ENCODE data around the gene LYZL1. TPM values are rescaled to one million over a fixed set of nuclear protein-coding genes. Genes with fewer than 3 reads are reported as not detected.
"Not testable (repeated sequence)": the region's sequence is repeated elsewhere in the genome, so short reads cannot be mapped to it uniquely, and the experiment has no call there.

LYZL1 gene
- total RNA-seq, 4 donors from 2014 or later: not detected

DNA sequence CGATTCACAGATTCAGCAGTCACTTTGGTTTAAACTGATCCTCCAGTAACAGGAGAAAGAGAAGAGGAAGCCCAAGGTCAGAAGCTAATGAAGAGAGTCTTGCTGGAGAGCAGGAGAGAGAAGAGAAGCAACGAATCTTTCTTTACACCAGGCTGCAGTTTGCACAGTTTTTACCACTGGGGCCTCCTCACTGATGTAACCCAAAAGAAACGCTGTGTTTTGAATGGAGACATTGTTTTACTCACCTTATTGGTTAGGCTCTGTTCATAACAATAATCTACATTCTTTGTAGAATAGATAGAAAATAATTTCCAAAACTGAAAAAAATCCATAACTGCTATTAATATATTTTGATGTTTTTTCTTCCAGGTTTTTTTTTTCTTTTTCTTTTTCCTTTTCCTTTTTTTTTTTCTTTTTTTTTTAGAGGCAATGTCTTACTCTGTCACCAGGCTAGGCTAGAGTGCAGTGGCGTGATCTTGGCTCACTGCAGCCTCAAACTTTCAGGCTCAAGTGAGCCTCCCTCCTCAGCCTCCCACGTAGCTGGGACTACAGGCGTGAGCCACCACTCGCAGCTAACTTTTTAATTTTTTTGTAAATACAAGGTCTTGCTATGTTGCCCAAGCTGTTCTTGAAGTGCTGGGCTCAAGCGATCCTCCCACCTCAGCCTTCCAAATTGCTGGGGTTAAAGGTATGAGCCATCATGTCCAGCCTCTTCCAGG lies 27.6 kb downstream of the LYZL1 start:
- WGBS, 2 donors: 78 to 79% methylated on average over 8 of the region's 8 CpGs
- TF ChIP-seq EP300 (IDR thresholded peaks at IDR 0.05) (no peak), POLR2A (IDR thresholded peaks at IDR 0.05) (no peak)
- TF ChIP-seq, protein P1, sequence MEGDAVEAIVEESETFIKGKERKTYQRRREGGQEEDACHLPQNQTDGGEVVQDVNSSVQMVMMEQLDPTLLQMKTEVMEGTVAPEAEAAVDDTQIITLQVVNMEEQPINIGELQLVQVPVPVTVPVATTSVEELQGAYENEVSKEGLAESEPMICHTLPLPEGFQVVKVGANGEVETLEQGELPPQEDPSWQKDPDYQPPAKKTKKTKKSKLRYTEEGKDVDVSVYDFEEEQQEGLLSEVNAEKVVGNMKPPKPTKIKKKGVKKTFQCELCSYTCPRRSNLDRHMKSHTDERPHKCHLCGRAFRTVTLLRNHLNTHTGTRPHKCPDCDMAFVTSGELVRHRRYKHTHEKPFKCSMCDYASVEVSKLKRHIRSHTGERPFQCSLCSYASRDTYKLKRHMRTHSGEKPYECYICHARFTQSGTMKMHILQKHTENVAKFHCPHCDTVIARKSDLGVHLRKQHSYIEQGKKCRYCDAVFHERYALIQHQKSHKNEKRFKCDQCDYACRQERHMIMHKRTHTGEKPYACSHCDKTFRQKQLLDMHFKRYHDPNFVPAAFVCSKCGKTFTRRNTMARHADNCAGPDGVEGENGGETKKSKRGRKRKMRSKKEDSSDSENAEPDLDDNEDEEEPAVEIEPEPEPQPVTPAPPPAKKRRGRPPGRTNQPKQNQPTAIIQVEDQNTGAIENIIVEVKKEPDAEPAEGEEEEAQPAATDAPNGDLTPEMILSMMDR (IDR thresholded peaks at IDR 0.05): no peak
- no peak for DNase-seq (ENCODE audit: low spot score in 2 of 2)
- peaks cover 0 to 30% (median 0%) of the 10 kb centered on the region in 4 donors for H3K4me1 ChIP-seq
- no peak overlapping the region for H3K4me3 ChIP-seq
- H3K9me3 ChIP-seq: no peaks in the 10 kb centered on the region
- no peaks in the 10 kb centered on the region for H3K36me3 ChIP-seq
- H3K27me3 ChIP-seq: no peaks in the 10 kb centered on the region
- no peak overlapping the region for H3K27ac ChIP-seq

DNA sequence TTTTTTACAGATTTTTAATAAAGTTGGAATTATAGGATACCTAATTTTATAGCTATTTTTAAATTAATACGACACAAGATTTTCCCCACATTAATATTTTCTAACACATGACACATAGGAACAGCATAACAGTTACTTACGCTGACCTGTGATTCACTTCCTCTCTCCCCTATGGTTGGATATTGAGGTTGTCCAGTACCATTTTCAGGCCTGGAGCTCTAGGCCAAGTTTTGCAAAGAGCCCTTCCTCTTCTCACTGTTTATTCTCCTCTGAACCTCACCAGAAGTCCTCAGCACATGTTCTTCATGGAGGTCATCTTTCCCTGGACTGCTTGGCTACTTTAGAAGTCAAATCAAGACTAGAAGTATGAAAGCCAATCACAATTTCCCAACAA lies 28.2 kb downstream of the LYZL1 start:
- DNase-seq (ENCODE audit: low spot score in 2 of 2): no peak
- Histone ChIP-seq H3K27ac (no peak overlapping the region), H3K4me3 (no peak overlapping the region), H3K36me3 (no peaks in the 10 kb centered on the region), H3K4me1 (peaks cover 0 to 30% (median 0%) of the 10 kb centered on the region in 4 donors), H3K27me3 (no peaks in the 10 kb centered on the region), H3K9me3 (no peaks in the 10 kb centered on the region)
- TF ChIP-seq EP300 (IDR thresholded peaks at IDR 0.05) (no peak), POLR2A (IDR thresholded peaks at IDR 0.05) (no peak)
- TF ChIP-seq, protein P1 (IDR thresholded peaks at IDR 0.05): no peak
- 86 to 96% methylated on average over 2 of the region's 2 CpGs for WGBS, 2 donors

DNA sequence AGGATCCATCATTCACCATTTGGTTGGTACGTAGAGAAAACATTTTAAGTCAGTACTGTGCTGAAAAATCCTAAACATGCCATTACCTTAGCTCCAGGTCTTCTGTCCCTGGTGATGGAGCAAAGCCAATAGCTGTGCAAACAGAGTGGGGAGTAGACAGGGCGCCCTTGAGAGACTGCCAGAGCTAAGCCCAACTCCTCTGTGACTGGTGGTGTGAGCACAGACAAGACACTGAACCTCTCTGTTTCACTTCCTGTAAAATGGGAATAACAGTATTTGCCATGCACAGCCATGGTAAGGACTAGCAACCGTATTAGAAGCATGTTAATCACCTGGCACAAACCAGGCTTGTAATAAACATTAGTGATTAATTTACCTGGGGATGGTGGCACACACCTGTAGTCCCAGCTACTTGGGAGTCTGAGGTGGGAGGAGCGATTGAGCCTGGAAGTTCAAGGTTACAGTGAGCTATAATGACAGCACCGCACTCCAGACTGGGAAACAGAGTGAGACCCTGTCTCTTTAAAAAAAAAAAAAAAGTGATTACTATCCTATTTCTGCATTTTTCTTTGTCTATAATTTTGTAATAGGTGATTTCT lies 28.7 kb downstream of the LYZL1 start:
- Histone ChIP-seq H3K9me3 (no peaks in the 10 kb centered on the region), H3K36me3 (no peaks in the 10 kb centered on the region), H3K27ac (no peak overlapping the region), H3K4me1 (peaks cover 0 to 32% (median 0%) of the 10 kb centered on the region in 4 donors), H3K4me3 (no peak overlapping the region), H3K27me3 (no peaks in the 10 kb centered on the region)
- TF ChIP-seq POLR2A (IDR thresholded peaks at IDR 0.05): no peak
- no peak for DNase-seq (ENCODE audit: low spot score in 2 of 2)
- 89 to 94% methylated on average over 5 of the region's 5 CpGs for WGBS, 2 donors

DNA sequence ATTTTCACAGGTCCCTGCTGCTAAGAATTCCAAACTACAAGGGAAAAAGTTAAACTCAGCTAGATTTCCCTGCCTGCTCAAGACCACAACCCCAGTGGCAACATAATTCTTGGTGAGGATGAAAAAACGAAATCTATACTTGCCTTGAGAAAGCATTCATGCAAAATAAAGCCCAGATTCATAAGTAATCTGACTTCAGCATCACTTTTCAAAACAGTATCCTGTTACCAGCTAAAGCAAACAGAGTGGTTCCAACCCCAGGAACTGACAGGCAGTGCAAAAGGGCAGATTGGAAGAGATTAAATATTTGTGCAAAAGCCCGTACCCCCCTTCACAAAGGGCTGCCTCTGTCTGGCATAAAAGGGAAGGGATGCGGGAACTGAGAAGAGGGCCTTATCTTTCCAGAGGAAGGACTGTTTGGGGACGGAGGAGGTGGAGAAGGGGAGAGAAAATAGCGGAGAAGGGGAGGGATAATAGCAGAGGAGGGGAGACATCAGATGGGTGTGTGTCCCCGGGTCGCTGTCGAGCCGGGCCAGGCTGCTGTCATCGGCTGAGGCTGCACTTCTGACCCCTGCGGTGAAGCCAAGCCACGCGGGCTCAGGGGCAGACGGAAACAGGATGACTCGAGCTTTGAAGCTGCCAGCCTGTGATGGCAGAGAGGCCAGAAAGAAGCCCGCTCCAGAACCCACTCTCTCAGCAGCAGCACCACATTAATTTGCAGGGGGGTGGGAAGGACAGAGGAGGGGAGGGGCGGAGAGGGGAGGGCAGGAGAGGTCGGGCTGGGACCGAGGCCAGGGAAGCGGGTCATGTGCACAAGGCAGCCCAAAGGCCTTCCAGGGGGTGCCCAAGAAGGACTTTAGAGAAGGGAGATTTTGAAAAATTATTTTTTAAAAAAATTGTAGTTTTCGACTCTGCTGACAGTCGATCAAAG lies 29.5 kb downstream of the LYZL1 start:
- peak overlapping the region in 1 of 4 donors; percentile 15 for H3K4me3 ChIP-seq
- H3K4me1 ChIP-seq: peaks cover 0 to 40% (median 0%) of the 10 kb centered on the region in 4 donors
- DNase-seq (ENCODE audit: low spot score in 2 of 2); H3K9me3 ChIP-seq; H3K36me3 ChIP-seq; H3K27me3 ChIP-seq: not testable (repeated sequence)
- WGBS, 2 donors: 6 to 7% methylated on average over 22 of the region's 22 CpGs
- H3K27ac ChIP-seq: peak overlapping the region in 2 of 4 donors; percentile 55 to 63

DNA sequence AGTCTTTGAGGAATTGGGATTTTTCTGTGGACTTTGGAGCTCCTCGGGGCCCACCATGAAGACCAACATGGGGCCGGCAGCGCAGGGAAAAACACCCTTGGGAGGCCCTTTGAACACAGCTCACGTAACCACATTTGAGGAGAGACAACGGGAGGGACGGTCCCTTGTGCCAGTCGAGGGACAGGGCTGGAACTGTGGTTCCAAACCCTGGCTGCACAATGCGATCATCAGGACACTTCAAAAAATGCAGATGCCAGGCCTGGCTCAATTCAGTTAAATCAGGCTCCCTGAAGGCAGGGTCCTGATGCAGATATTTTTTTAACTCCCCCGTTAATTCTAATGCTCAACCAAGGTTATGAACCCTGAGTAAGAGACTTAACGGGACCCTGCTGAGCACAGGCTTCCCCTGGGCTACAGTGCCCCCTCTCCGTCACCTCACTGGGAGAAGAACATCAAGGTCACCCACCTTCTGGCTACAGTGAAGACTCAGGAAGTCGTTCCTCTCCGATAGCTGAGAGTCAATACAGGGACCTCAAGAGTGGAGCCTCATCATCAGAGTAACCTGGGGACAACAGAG lies 30.4 kb downstream of the LYZL1 start:
- Histone ChIP-seq H3K4me1 (peaks cover 0 to 44% (median 0%) of the 10 kb centered on the region in 4 donors), H3K27me3 (no peaks in the 10 kb centered on the region), H3K36me3 (no peaks in the 10 kb centered on the region), H3K9me3 (no peaks in the 10 kb centered on the region), H3K4me3 (no peak overlapping the region), H3K27ac (peak overlapping the region in 2 of 4 donors; percentile 55 to 63)
- TF ChIP-seq POLR2A (IDR thresholded peaks at IDR 0.05) (no peak), EP300 (IDR thresholded peaks at IDR 0.05) (no peak)
- TF ChIP-seq, protein P1 (IDR thresholded peaks at IDR 0.05): no peak
- 62 to 69% methylated on average over 13 of the region's 13 CpGs for WGBS, 2 donors
- DNase-seq (ENCODE audit: low spot score in 2 of 2): no peak

DNA sequence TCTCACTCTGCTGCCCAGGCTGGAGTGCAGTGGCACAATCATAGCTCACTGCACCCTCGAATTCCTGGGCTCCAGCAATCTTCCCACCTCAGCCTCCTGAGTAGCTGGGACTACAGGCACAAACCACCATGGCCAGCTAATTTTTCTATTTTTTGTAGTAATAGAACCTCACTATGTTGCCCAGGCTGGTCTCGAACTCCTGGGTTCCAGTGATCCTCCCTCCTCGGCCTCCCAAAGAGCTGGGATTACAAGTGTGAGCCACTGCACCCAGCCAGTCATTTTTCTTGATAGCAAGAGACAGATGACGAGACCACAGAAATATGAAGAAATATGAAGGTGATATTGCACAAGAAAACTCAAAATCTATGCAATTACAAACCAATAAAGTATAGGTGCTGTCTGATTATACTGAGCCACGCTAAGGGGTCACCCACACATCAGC lies 31.8 kb downstream of the LYZL1 start:
- not testable (repeated sequence) for DNase-seq (ENCODE audit: low spot score in 2 of 2); H3K9me3 ChIP-seq; H3K4me3 ChIP-seq; H3K36me3 ChIP-seq; H3K27me3 ChIP-seq; H3K27ac ChIP-seq
- 89% methylated on average over 5 of the region's 5 CpGs for WGBS, 2 donors
- H3K4me1 ChIP-seq: peaks cover 0 to 44% (median 0%) of the 10 kb centered on the region in 4 donors
